Esophagus squamous epithelium (tissue), 4 donors: ENCODE results near the gene OSTF1. TPM values are rescaled to one million over a fixed set of nuclear protein-coding genes. Genes with fewer than 3 reads are reported as not detected.

Source experiments
- small RNA-seq, 4 donors: library from RNA; depleted of rRNA; stranded (forward); fragments of <200 nt; gene quantifications; one replicate each; pipeline ENCODE3, GENCODE V24; 2016
- total RNA-seq, 4 donors: library from RNA; depleted of rRNA; stranded (reverse); fragments of >200 nt; gene quantifications; one replicate each; pipeline ENCODE4 v1.1.0, GENCODE V29; 2016

OSTF1 gene
- total RNA-seq, 4 donors from 2014 or later: 70.1 to 100 (median 86.0) TPM

Small RNA genes within 50 kb of the gene (small RNA-seq; reads per million reads assigned to genes)
- 0 reads per million in 4 donors for gene RF00019

Other genes starting within 250 kb of the OSTF1 start
- gene TRPM6, start 200.6 kb upstream of the OSTF1 start, total RNA-seq: 1 to 10 TPM in 2 of 4 donors, under 1 TPM in 2; 0.27 to 1.6 (median 1.2) TPM
- 1 to 10 TPM; 2.5 to 5.3 (median 4.1) TPM for gene C9orf40, start 135.6 kb upstream of the OSTF1 start, total RNA-seq
- 10 to 100 TPM; 16.0 to 28.4 (median 23.8) TPM for gene CARNMT1, start 60.2 kb upstream of the OSTF1 start, total RNA-seq
- gene NMRK1, start 359 bp upstream of the OSTF1 start, total RNA-seq: 10 to 100 TPM; 23.1 to 36.4 (median 29.5) TPM